GM12878 (cell line): Measurements from ENCODE around the gene LDHAL6B. TPM values are rescaled to one million over a fixed set of nuclear protein-coding genes. Genes with fewer than 3 reads are reported as not detected.

Source experiments
- ATAC-seq: fragments of 200-7000 bp; cut with Tn5 transposase; 3 replicates; pipeline ENCODE4 v1.9.1; 2020; ENCODE audit warnings: mild to moderate bottlenecking, moderate library complexity
- BruUV-seq: library from RNA; stranded (reverse); fragments of 400-500 nt; replicated peaks from 2 replicates; lab custom pipeline; 2021; lab: Mats Ljungman, UMichigan
- CTCF ChIA-PET: fragments of 300-600 bp; sonication (Branson Sonifier 250); formaldehyde crosslinking; extraction: SDS; loops from one replicate; lab custom pipeline; 2021; ENCODE audit warnings: inconsistent platforms; lab: Yijun Ruan, JAX
- POLR2A ChIA-PET: fragments of 350-600 bp; formaldehyde crosslinking; extraction: SDS; loops from one replicate; lab custom pipeline; 2021; ENCODE audit warnings: inconsistent platforms; lab: Charles Lee
- RAD21 ChIA-PET: fragments of 300-600 bp; sonication (Branson Sonifier 250); formaldehyde crosslinking; loops from one replicate; lab custom pipeline; 2023; ENCODE audit warnings: antibody characterized with exemption; ENCODE audit not compliant: unreplicated experiment; lab: Charles Lee
- SMC1A ChIA-PET: fragments of 300-600 bp; sonication (Branson Sonifier 250); formaldehyde crosslinking; loops from one replicate; lab custom pipeline; 2023; ENCODE audit not compliant: unreplicated experiment, uncharacterized antibody; lab: Charles Lee
- DNase-seq: peaks from one replicate; pipeline ENCODE4 v3.0.0-alpha.2; 2011; ENCODE audit warnings: low read depth, low spot score
- FAIRE-seq: peaks from 3 replicates; lab custom pipeline; 2011; peaks lifted over from hg19 to GRCh38; lab: Jason Lieb, UNC
- H2AFZ ChIP-seq: 2 replicates; pipeline ENCODE4 v1.6.0; 2011; ENCODE audit warnings: low read depth, low read length, control low read depth; ENCODE audit not compliant: control insufficient read depth
- H3K27ac ChIP-seq: 2 replicates; pipeline ENCODE4 v1.5.1; 2011; ENCODE audit warnings: control low read depth; ENCODE audit not compliant: control insufficient read depth, insufficient read depth
- H3K27me3 ChIP-seq, 2 experiments: replicated peaks in 1 of 2; 2 replicates each; pipeline versions ENCODE4 v1.6.0 to v1.6.1; 2011; ENCODE audit warnings: low read length in 1 of 2; ENCODE audit not compliant: control insufficient read depth in 2 of 2, insufficient read depth in 2 of 2
- H3K36me3 ChIP-seq, 2 experiments: 2 replicates each; pipeline ENCODE4 v1.5.1; 2011; ENCODE audit warnings: low read length in 1 of 2; ENCODE audit not compliant: control insufficient read depth in 2 of 2, insufficient read depth in 2 of 2
- H3K4me1 ChIP-seq: 2 replicates; pipeline ENCODE4 v1.6.1; 2011; ENCODE audit warnings: mild to moderate bottlenecking, low read length, moderate library complexity, mixed read lengths; ENCODE audit not compliant: control insufficient read depth, insufficient read depth
- H3K4me2 ChIP-seq: 2 replicates; pipeline ENCODE4 v1.6.0; 2011; ENCODE audit warnings: control low read depth; ENCODE audit not compliant: control insufficient read depth, insufficient read depth
- H3K4me3 ChIP-seq: fragments of 200-600 bp; sonication (generic); 2 replicates; pipeline ENCODE4 v1.5.1; 2016
- H3K79me2 ChIP-seq: 2 replicates; pipeline ENCODE4 v1.6.0; 2011; ENCODE audit warnings: low read length; ENCODE audit not compliant: control insufficient read depth, insufficient read depth
- H3K9ac ChIP-seq: 2 replicates; pipeline ENCODE4 v1.8.0; 2011; ENCODE audit warnings: low read length, control low read depth, mixed read lengths; ENCODE audit not compliant: control insufficient read depth, insufficient read depth
- H3K9me3 ChIP-seq: replicated peaks from 3 replicates; pipeline ENCODE4 v1.5.1; 2011; ENCODE audit warnings: mild to moderate bottlenecking, low read length; ENCODE audit not compliant: control insufficient read depth, insufficient read depth
- H4K20me1 ChIP-seq: 2 replicates; pipeline ENCODE4 v1.6.0; 2011; ENCODE audit not compliant: control insufficient read depth, insufficient read depth
- ASH2L ChIP-seq: fragments of 300-600, 200-600 bp; sonication (generic); IDR thresholded peaks from 2 replicates; pipeline ENCODE4 v1.6.1; 2017; ENCODE audit warnings: low read depth, mild to moderate bottlenecking, borderline replicate concordance
- PKNOX1 ChIP-seq: fragments of 450-650 bp; IDR thresholded peaks from 2 replicates; pipeline ENCODE4 v1.6.1; 2016; ENCODE audit warnings: mild to moderate bottlenecking
- RAD21 ChIP-seq: IDR thresholded peaks from 2 replicates; pipeline ENCODE4 v1.6.1; 2011; ENCODE audit warnings: mild to moderate bottlenecking, low read depth, low read length, moderate library complexity; ENCODE audit not compliant: insufficient read depth
- WGBS: methylation state at CpG from one replicate; pipeline ENCODE4 v1.1.6; 2016; ENCODE audit warnings: low lambda C conversion rate; ENCODE audit not compliant: insufficient replicate concordance, insufficient coverage; ENCODE audit errors: missing lambda C conversion rate; 5-methylcytosine and 5-hydroxymethylcytosine counted together
- in situ Hi-C: fragments of 300-500 bp; cut with MboI; formaldehyde crosslinking; loops from 9 replicates; pipeline ENCODE4 v1.14.3; 2018; ENCODE audit warnings: mixed read lengths
- intact Hi-C: fragments of 100-400 bp; cut with micrococcal nuclease; formaldehyde crosslinking; loops from one replicate; pipeline ENCODE4 v1.14.2; 2022; ENCODE audit not compliant: unreplicated experiment
- polyA plus RNA-seq, 11 experiments: library from polyadenylated mRNA; depleted of rRNA in 4 of 11; unstranded in 6 of 11; stranded (reverse) in 5 of 11; fragments of >200 nt; fragmentation: Nextera tagmentation in 4 of 11; fragmentation: Illumina TruSeq in 1 of 11; extraction: Ambion mirVana in 4 of 11; extraction: Trizol in 1 of 11; gene quantifications; 1 replicate in 1 of 11; 2 replicates in 10 of 11; pipeline versions ENCODE4 v1.2.1 to v1.2.3, GENCODE V29; 2011 to 2016; ENCODE audit warnings: inconsistent platforms in 2 of 11, missing spikeins in 2 of 11, low read depth in 1 of 11
- total RNA-seq, 4 experiments: library from RNA; depleted of rRNA in 3 of 4; stranded (reverse); fragments of >200 nt in 3 of 4; fragmentation: Illumina TruSeq in 1 of 4; extraction: Trizol in 1 of 4; gene quantifications; 2 replicates each; pipeline versions ENCODE4 v1.2.1 to v1.2.3, GENCODE V29; 2013 to 2021
- TF ChIP-seq, protein P1 (sequence below): fragments of 450-650 bp; IDR thresholded peaks from 2 replicates; pipeline ENCODE4 v1.6.1; 2017; ENCODE audit warnings: antibody characterized with exemption, mild to moderate bottlenecking, moderate library complexity
- TF ChIP-seq, protein P2 (sequence below), 3 experiments: IDR thresholded peaks in 2 of 3; conservative IDR thresholded peaks in 1 of 3; 2 replicates each; pipeline ENCODE4 v1.5.1; 2011; ENCODE audit warnings: low read depth in 3 of 3, low read length in 3 of 3, mild to moderate bottlenecking in 3 of 3, control low read depth in 2 of 3, moderate library complexity in 2 of 3, inconsistent platforms in 1 of 3, mixed read lengths in 1 of 3; ENCODE audit not compliant: control insufficient read depth in 2 of 3, insufficient read depth in 1 of 3; ENCODE audit errors: extremely low read depth in 1 of 3

LDHAL6B gene
- total and polyA plus RNA-seq, 10 of the 15 experiments (the other 5 are each of a cell fraction or from before 2014, with no cell fraction given): 0.33 to 0.66 TPM; not detected in 8

GRCh38 chr15:59174151-59174834 is 32.4 kb upstream of the LDHAL6B start (continued):
- TF ChIP-seq, protein P1, sequence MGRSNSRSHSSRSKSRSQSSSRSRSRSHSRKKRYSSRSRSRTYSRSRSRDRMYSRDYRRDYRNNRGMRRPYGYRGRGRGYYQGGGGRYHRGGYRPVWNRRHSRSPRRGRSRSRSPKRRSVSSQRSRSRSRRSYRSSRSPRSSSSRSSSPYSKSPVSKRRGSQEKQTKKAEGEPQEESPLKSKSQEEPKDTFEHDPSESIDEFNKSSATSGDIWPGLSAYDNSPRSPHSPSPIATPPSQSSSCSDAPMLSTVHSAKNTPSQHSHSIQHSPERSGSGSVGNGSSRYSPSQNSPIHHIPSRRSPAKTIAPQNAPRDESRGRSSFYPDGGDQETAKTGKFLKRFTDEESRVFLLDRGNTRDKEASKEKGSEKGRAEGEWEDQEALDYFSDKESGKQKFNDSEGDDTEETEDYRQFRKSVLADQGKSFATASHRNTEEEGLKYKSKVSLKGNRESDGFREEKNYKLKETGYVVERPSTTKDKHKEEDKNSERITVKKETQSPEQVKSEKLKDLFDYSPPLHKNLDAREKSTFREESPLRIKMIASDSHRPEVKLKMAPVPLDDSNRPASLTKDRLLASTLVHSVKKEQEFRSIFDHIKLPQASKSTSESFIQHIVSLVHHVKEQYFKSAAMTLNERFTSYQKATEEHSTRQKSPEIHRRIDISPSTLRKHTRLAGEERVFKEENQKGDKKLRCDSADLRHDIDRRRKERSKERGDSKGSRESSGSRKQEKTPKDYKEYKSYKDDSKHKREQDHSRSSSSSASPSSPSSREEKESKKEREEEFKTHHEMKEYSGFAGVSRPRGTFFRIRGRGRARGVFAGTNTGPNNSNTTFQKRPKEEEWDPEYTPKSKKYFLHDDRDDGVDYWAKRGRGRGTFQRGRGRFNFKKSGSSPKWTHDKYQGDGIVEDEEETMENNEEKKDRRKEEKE: no peak

DNA sequence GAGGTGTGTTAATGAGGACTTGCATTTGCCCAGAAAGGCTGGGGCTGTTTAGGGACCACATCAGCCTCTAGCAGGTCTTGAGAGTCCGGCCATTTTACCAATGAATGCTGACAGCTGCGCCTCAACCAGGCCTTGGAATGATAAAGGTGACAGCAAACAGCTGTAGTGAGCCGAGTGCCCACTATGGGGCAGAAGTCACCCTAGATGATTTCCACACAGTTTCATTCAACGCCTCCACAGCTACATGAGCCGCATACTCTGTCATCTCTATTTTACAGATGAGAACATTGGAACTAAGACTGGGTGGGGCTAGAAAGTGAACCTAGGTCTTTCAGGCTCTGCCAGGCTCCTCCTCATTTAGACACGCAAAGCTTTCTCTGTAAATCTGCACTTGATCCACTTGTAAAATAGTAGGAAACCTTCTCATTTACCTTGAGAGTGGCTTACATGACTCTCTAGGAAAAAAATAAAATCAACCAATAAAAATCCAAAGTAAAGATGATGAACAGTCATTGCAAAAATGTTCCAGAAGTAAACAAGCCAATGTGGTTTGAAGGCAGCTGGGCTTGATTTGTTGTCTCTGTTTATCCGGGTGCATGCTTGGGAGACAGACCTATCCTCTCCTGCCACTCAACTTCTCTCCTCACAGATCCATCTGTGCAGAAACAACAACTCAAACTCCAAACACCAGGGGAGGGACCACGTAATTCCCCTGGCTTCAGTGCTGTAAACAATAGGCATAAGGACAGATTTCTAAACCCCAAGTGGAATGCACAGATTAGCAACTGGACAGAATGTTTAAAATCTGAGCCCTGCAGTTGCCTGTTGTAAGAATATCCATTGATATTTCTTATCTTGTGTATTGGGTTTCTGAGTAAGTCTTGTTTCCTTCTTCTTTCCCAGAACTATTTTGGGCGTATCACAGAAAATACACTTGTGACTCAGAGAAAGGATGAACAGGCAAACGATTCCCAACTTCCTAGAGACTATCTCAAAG is 31.5 kb upstream of the LDHAL6B start:
- intact Hi-C loops (no loop called here), in situ Hi-C loops (no loop called here)
- Histone ChIP-seq H3K9ac (no peak overlapping the region), H3K4me3 (no peak overlapping the region), H4K20me1 (no peaks in the 10 kb centered on the region), H3K4me1 (no peaks in the 10 kb centered on the region; the same call in 1 of the 2 replicates), H2AFZ (no peak overlapping the region), H3K4me2 (no peak overlapping the region), H3K36me3 (peaks cover 22 to 39% of the 10 kb centered on the region in 2 experiments), H3K27me3 (no peaks in the 10 kb centered on the region), H3K9me3 (no peaks in the 10 kb centered on the region), H3K79me2 (no peaks in the 10 kb centered on the region), H3K27ac (no peak overlapping the region)
- BruUV-seq: no TSS peak
- ChIA-PET SMC1A (interaction anchor here (0.9 to 2.1 kb wide), 14 partner anchors 10 to 354 kb away, joined by 3 to 11 read pairs (median 4); no protein-coding TSS in a partner anchor), POLR2A (no interaction called here), CTCF (interaction anchor here (0.6 to 2.7 kb wide), 13 partner anchors 19 to 354 kb away, joined by 3 to 19 read pairs (median 4); no protein-coding TSS in a partner anchor), RAD21 (interaction anchor here (0.8 to 2.0 kb wide), 13 partner anchors 62 to 326 kb away, joined by 3 to 14 read pairs (median 4); no protein-coding TSS in a partner anchor)
- WGBS: 48% methylated on average over 10 of the region's 10 CpGs
- TF ChIP-seq RAD21 (0 out of 2 replicates have a peak, but pooled peaks have one; percentile 12), PKNOX1 (no peak), ASH2L (no peak)
- TF ChIP-seq, protein P2, sequence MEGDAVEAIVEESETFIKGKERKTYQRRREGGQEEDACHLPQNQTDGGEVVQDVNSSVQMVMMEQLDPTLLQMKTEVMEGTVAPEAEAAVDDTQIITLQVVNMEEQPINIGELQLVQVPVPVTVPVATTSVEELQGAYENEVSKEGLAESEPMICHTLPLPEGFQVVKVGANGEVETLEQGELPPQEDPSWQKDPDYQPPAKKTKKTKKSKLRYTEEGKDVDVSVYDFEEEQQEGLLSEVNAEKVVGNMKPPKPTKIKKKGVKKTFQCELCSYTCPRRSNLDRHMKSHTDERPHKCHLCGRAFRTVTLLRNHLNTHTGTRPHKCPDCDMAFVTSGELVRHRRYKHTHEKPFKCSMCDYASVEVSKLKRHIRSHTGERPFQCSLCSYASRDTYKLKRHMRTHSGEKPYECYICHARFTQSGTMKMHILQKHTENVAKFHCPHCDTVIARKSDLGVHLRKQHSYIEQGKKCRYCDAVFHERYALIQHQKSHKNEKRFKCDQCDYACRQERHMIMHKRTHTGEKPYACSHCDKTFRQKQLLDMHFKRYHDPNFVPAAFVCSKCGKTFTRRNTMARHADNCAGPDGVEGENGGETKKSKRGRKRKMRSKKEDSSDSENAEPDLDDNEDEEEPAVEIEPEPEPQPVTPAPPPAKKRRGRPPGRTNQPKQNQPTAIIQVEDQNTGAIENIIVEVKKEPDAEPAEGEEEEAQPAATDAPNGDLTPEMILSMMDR (IDR thresholded peaks at IDR 0.05 in 2 of 3, conservative IDR thresholded peaks at IDR 0.05 in 1 of 3; ENCODE audit: control insufficient read depth in 2 of 3, extremely low read depth in 1 of 3, insufficient read depth in 1 of 3, low read depth in 3 of 3, low read length in 3 of 3): peak; percentile 28 to 36 (median 31); a peak in 3 of 6 replicates
- FAIRE-seq (no peak), DNase-seq (no peak), ATAC-seq (peak; percentile 78)
